MM.1S (cell line): ENCODE measurements around the gene FIGN.
A peak's percentile ranks its signal among the peaks of the same experiment; 100 is the strongest.

Experiments used
- DNase-seq: peaks from one replicate; pipeline ENCODE4 v3.0.0-alpha.2; 2015
- H2AFZ ChIP-seq: fragments of 300-600 bp; sonication (generic); 2 replicates; pipeline ENCODE4 v1.6.0; 2016; ENCODE audit warnings: antibody characterized with exemption, low read length
- H3F3A ChIP-seq: fragments of 300-600 bp; sonication (generic); 2 replicates; pipeline ENCODE4 v1.6.1; 2016; ENCODE audit warnings: mild to moderate bottlenecking, antibody characterized with exemption, low read length, moderate library complexity, mixed read lengths; ENCODE audit not compliant: insufficient read depth
- H3K27ac ChIP-seq: fragments of 300-600 bp; sonication (generic); 2 replicates; pipeline ENCODE4 v1.5.1; 2016; ENCODE audit warnings: mild to moderate bottlenecking, low read length
- H3K27me3 ChIP-seq: fragments of 300-600 bp; sonication (generic); replicated peaks from 2 replicates; pipeline ENCODE4 v1.6.0; 2016; ENCODE audit warnings: low read length; ENCODE audit not compliant: insufficient read depth
- H3K36me3 ChIP-seq: fragments of 300-600 bp; sonication (generic); replicated peaks from 2 replicates; pipeline ENCODE4 v1.6.1; 2016; ENCODE audit warnings: mild to moderate bottlenecking, low read length, mixed read lengths; ENCODE audit not compliant: insufficient read depth
- H3K4me1 ChIP-seq: fragments of 300-600 bp; sonication (generic); 2 replicates; pipeline ENCODE4 v1.6.1; 2016; ENCODE audit warnings: low read length, mixed read lengths
- H3K4me2 ChIP-seq: fragments of 300-600 bp; sonication (generic); 2 replicates; pipeline ENCODE4 v1.6.0; 2016; ENCODE audit warnings: low read depth, low read length
- H3K4me3 ChIP-seq: fragments of 300-600 bp; sonication (generic); 2 replicates; pipeline ENCODE4 v1.5.1; 2016; ENCODE audit warnings: low read length, mixed read lengths
- H3K79me2 ChIP-seq: fragments of 300-600 bp; sonication (generic); 2 replicates; pipeline ENCODE4 v1.6.1; 2016; ENCODE audit warnings: mixed run types, low read length, mixed read lengths
- H3K9ac ChIP-seq: fragments of 300-600 bp; sonication (generic); 2 replicates; pipeline ENCODE4 v1.6.1; 2016; ENCODE audit warnings: low read length, mixed read lengths
- H3K9me2 ChIP-seq: fragments of 300-600 bp; sonication (generic); replicated peaks from 2 replicates; pipeline ENCODE4 v1.6.1; 2016; ENCODE audit warnings: mild to moderate bottlenecking, low read length, mixed read lengths; ENCODE audit not compliant: insufficient read depth
- H3K9me3 ChIP-seq: fragments of 300-600 bp; sonication (generic); replicated peaks from 2 replicates; pipeline ENCODE4 v1.6.1; 2016; ENCODE audit warnings: mild to moderate bottlenecking, low read length, mixed read lengths; ENCODE audit not compliant: insufficient read depth
- H4K20me1 ChIP-seq: fragments of 300-600 bp; sonication (generic); 2 replicates; pipeline ENCODE4 v1.6.1; 2016; ENCODE audit warnings: mild to moderate bottlenecking, low read length, moderate library complexity, mixed read lengths; ENCODE audit not compliant: insufficient read depth
- EZH2 ChIP-seq: fragments of 300-600 bp; sonication (generic); optimal IDR thresholded peaks from 2 replicates; pipeline ENCODE3; 2017; ENCODE audit warnings: low read depth, mild to moderate bottlenecking, antibody characterized with exemption, low read length, mixed read lengths
- EZH2phosphoT487 ChIP-seq: fragments of 300-600 bp; sonication (generic); IDR thresholded peaks from 2 replicates; pipeline ENCODE4 v1.6.1; 2018; ENCODE audit warnings: antibody characterized with exemption, low read length
- TF ChIP-seq, protein P1 (sequence below): fragments of 300-600 bp; sonication (generic); IDR thresholded peaks from 2 replicates; pipeline ENCODE4 v1.5.1; 2016; ENCODE audit warnings: antibody characterized with exemption, low read length, mixed read lengths

The FIGN gene

DNA sequence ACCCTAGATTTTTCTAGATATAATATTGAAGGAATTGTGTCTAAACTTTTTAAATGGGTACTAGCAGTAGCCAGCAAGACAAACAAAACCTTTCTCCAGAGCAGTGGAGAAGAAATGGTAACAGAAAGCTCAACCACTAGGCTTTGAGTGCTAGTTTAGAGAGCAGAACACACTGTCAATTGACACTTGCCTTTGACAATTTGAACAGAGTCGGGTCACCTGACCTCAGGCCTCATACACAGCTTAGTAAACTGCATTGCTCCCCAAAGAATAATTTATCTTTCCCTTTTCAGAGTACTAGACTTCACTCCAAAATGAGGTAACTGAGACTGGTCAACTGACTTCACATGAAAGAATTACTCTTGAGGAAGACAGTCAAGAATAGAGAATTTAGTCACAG, 48.6 kb downstream of the FIGN start:
- Histone ChIP-seq H3K79me2 (no peaks in the 10 kb centered on the region), H3K4me2 (no peak overlapping the region), H3K27me3 (no peaks in the 10 kb centered on the region), H3K27ac (no peak overlapping the region), H3K36me3 (no peaks in the 10 kb centered on the region), H3K4me1 (0 out of 2 replicates have a peak, but pooled peaks cover 4% of the 10 kb centered on the region), H3K9ac (no peak overlapping the region), H3K4me3 (no peak overlapping the region), H3F3A (no peaks in the 10 kb centered on the region), H3K9me2 (no peaks in the 10 kb centered on the region), H3K9me3 (no peaks in the 10 kb centered on the region), H2AFZ (no peak overlapping the region), H4K20me1 (no peaks in the 10 kb centered on the region)
- DNase-seq = no peak
- TF ChIP-seq EZH2phosphoT487 = no peak
- TF ChIP-seq, protein P1, sequence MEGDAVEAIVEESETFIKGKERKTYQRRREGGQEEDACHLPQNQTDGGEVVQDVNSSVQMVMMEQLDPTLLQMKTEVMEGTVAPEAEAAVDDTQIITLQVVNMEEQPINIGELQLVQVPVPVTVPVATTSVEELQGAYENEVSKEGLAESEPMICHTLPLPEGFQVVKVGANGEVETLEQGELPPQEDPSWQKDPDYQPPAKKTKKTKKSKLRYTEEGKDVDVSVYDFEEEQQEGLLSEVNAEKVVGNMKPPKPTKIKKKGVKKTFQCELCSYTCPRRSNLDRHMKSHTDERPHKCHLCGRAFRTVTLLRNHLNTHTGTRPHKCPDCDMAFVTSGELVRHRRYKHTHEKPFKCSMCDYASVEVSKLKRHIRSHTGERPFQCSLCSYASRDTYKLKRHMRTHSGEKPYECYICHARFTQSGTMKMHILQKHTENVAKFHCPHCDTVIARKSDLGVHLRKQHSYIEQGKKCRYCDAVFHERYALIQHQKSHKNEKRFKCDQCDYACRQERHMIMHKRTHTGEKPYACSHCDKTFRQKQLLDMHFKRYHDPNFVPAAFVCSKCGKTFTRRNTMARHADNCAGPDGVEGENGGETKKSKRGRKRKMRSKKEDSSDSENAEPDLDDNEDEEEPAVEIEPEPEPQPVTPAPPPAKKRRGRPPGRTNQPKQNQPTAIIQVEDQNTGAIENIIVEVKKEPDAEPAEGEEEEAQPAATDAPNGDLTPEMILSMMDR = no peak
- no peak for TF ChIP-seq EZH2

- Histone ChIP-seq H3K9me2 (no peaks in the 10 kb centered on the region), H3K4me1 (0 out of 2 replicates have a peak, but pooled peaks cover 4% of the 10 kb centered on the region)
- TF ChIP-seq, protein P1 = no peak
- no peak for TF ChIP-seq EZH2
- TF ChIP-seq EZH2phosphoT487 = no peak
Observed at GRCh38 chr2:163686289-163686688, 49.5 kb downstream of the FIGN start.

DNA sequence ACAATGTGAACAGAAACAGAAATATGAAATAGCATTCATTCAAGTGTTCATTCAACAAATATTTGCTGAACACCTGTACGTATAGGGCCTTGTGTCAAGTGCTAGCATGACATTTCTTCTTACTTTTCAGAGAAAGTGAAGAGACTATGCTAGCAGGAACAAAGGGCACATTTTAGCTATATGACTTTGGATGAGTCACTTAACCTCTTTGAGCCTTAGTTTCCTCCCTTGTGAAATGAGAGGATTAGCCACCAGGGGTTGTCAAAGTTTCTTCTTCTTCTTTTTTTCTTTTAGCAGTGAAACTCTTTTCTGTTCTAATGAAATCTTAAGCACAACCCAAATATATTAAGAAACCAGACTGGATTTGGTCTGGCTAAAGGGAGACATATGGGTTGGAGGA, 53.1 kb downstream of the FIGN start:
- TF ChIP-seq EZH2phosphoT487 = no peak
- no peak for TF ChIP-seq EZH2
- TF ChIP-seq, protein P1 = no peak
- no peaks in the 10 kb centered on the region for H3K36me3 ChIP-seq
- H3K4me1 ChIP-seq = 0 out of 2 replicates have a peak, but pooled peaks cover 4% of the 10 kb centered on the region
- H3K4me3 ChIP-seq = no peak overlapping the region
- no peaks in the 10 kb centered on the region for H3K79me2 ChIP-seq
- H3K9me3 ChIP-seq = no peaks in the 10 kb centered on the region
- H2AFZ ChIP-seq = no peak overlapping the region
- no peak for DNase-seq
- H4K20me1 ChIP-seq = no peaks in the 10 kb centered on the region
- no peaks in the 10 kb centered on the region for H3K9me2 ChIP-seq
- H3K27me3 ChIP-seq = no peaks in the 10 kb centered on the region
- no peak overlapping the region for H3K9ac ChIP-seq
- no peak overlapping the region for H3K27ac ChIP-seq
- H3K4me2 ChIP-seq = no peak overlapping the region
- H3F3A ChIP-seq = no peaks in the 10 kb centered on the region

More at GRCh38 chr2:163686289-163686688, 49.5 kb downstream of the FIGN start:
- Histone ChIP-seq H3K4me3 (no peak overlapping the region), H2AFZ (no peak overlapping the region), H3K27ac (peak overlapping the region; percentile 3; the same call in 1 of the 2 replicates), H3K27me3 (no peaks in the 10 kb centered on the region), H4K20me1 (no peaks in the 10 kb centered on the region), H3K9ac (no peak overlapping the region), H3K79me2 (no peaks in the 10 kb centered on the region), H3K36me3 (no peaks in the 10 kb centered on the region), H3K4me2 (peak overlapping the region; percentile 33; the same call in 1 of the 2 replicates), H3K9me3 (no peaks in the 10 kb centered on the region), H3F3A (no peaks in the 10 kb centered on the region)
- peak; percentile 27 for DNase-seq
